ENCODE measurements around the gene ZNF423. TPM values are rescaled to one million over a fixed set of nuclear protein-coding genes. Genes with fewer than 3 reads are reported as not detected.

The ZNF423 gene
- total and polyA plus RNA-seq, 10 donors = 0.36 to 7.0 (median 3.7) TPM

GRCh38 chr16:49757559-49758069 lies 98.3 kb downstream of the ZNF423 start:
- intact Hi-C loops (cut with DNase I; ENCODE audit: low total_unique reads) = no loop called here
- Histone ChIP-seq H3K4me1 (peaks cover 0 to 22% (median 16%) of the 10 kb centered on the region in 6 donors), H3K27ac (no peak overlapping the region), H3K4me3 (no peak overlapping the region), H3K36me3 (no peaks in the 10 kb centered on the region), H3K27me3 (replicated peaks in 1 of 7) (peaks cover 0 to 41% (median 0%) of the 10 kb centered on the region in 7 donors), H3K9me3 (no peaks in the 10 kb centered on the region)
- DNase-seq = no peak
- WGBS, 5 donors = 77 to 88% (median 79%) methylated on average over 9 of the region's 9 CpGs
- TF ChIP-seq CTCF (IDR thresholded peaks at IDR 0.05 in 8 of 11, conservative IDR thresholded peaks at IDR 0.05 in 3 of 11) (no peak), POLR2A (IDR thresholded peaks at IDR 0.05) (no peak), POLR2AphosphoS5 (IDR thresholded peaks at IDR 0.05) (no peak)

- no peaks in the 10 kb centered on the region for H3K36me3 ChIP-seq
- no peaks in the 10 kb centered on the region for H3K9me3 ChIP-seq
- H3K4me1 ChIP-seq = peaks cover 0 to 22% (median 16%) of the 10 kb centered on the region in 6 donors
- intact Hi-C loops (cut with DNase I; ENCODE audit: low total_unique reads) = no loop called here
- DNase-seq = no peak
- 87 to 95% (median 91%) methylated on average over 10 of the region's 10 CpGs for WGBS, 5 donors
- TF ChIP-seq POLR2AphosphoS5 (IDR thresholded peaks at IDR 0.05) (no peak), POLR2A (IDR thresholded peaks at IDR 0.05) (no peak), CTCF (IDR thresholded peaks at IDR 0.05 in 8 of 11, conservative IDR thresholded peaks at IDR 0.05 in 3 of 11) (no peak)
- H3K27me3 ChIP-seq (replicated peaks in 1 of 7) = peaks cover 0 to 47% (median 0%) of the 10 kb centered on the region in 7 donors
- H3K4me3 ChIP-seq = no peak overlapping the region
- no peak overlapping the region for H3K27ac ChIP-seq
These were observed 98.9 kb downstream of the ZNF423 start for GRCh38 chr16:49756775-49757558.

GRCh38 chr16:49755716-49756505 lies 100.0 kb downstream of the ZNF423 start:
- Histone ChIP-seq H3K27me3 (replicated peaks in 1 of 7) (peaks cover 0 to 49% (median 0%) of the 10 kb centered on the region in 7 donors), H3K4me1 (peaks cover 0 to 22% (median 16%) of the 10 kb centered on the region in 6 donors), H3K4me3 (no peak overlapping the region), H3K27ac (peak overlapping the region in 1 of 8 donors; percentile 82), H3K36me3 (no peaks in the 10 kb centered on the region), H3K9me3 (no peaks in the 10 kb centered on the region)
- intact Hi-C loops (cut with DNase I; ENCODE audit: low total_unique reads) = no loop called here
- 68 to 81% (median 78%) methylated on average over 13 of the region's 13 CpGs for WGBS, 5 donors
- TF ChIP-seq CTCF (IDR thresholded peaks at IDR 0.05 in 8 of 11, conservative IDR thresholded peaks at IDR 0.05 in 3 of 11) (no peak), POLR2AphosphoS5 (IDR thresholded peaks at IDR 0.05) (no peak), POLR2A (IDR thresholded peaks at IDR 0.05) (no peak)
- no peak for DNase-seq

GRCh38 chr16:49755313-49755620 lies 100.6 kb downstream of the ZNF423 start:
- H3K27ac ChIP-seq = peak overlapping the region in 7 of 8 donors; percentile 30 to 82 (median 68)
- H3K36me3 ChIP-seq = no peaks in the 10 kb centered on the region
- peaks cover 0 to 49% (median 0%) of the 10 kb centered on the region in 7 donors for H3K27me3 ChIP-seq (replicated peaks in 1 of 7)
- TF ChIP-seq POLR2A (IDR thresholded peaks at IDR 0.05) (no peak), CTCF (IDR thresholded peaks at IDR 0.05 in 8 of 11, conservative IDR thresholded peaks at IDR 0.05 in 3 of 11) (peak in 4 of 11 experiments; percentile 14 to 33 (median 27))
- 1 to 4% (median 2%) methylated on average over 10 of the region's 10 CpGs for WGBS, 5 donors
- peaks cover 0 to 22% (median 16%) of the 10 kb centered on the region in 6 donors for H3K4me1 ChIP-seq
- H3K4me3 ChIP-seq = peak overlapping the region in 7 of 8 donors; percentile 9 to 50 (median 22)
- DNase-seq = no peak
- no peaks in the 10 kb centered on the region for H3K9me3 ChIP-seq
- intact Hi-C loops (cut with DNase I; ENCODE audit: low total_unique reads) = no loop called here
